HepG2 (cell line): Measurements from ENCODE around the gene CEP83. TPM values are rescaled to one million over a fixed set of nuclear protein-coding genes. Genes with fewer than 3 reads are reported as not detected.

Source experiments
- ATAC-seq: fragments of 200-7000 bp; cut with Tn5 transposase; 3 replicates; pipeline ENCODE4 v1.9.1; 2020; ENCODE audit warnings: mild to moderate bottlenecking, moderate library complexity
- BruUV-seq: library from RNA; stranded (reverse); fragments of 400-500 nt; replicated peaks from 2 replicates; lab custom pipeline; 2021; lab: Mats Ljungman, UMichigan
- CTCF ChIA-PET: fragments of 300-600 bp; formaldehyde crosslinking; extraction: SDS; loops from one replicate; lab custom pipeline; 2021; ENCODE audit warnings: low total read pairs, inconsistent platforms, low intra/inter-chr PET ratio; lab: Yijun Ruan, JAX
- POLR2A ChIA-PET: fragments of 350-600 bp; sonication (Branson Sonifier 250); formaldehyde crosslinking; loops from one replicate; lab custom pipeline; 2020; ENCODE audit warnings: antibody characterized with exemption, inconsistent platforms; lab: Yijun Ruan, JAX
- DNase-seq: peaks from one replicate; pipeline ENCODE4 v3.0.0-alpha.2; 2015; ENCODE audit warnings: low spot score
- FAIRE-seq: peaks from 3 replicates; lab custom pipeline; 2011; peaks lifted over from hg19 to GRCh38; lab: Jason Lieb, UNC
- H2AFZ ChIP-seq: one replicate; pipeline ENCODE4 v1.6.1; 2011; ENCODE audit warnings: low read length, inconsistent platforms
- H3K27ac ChIP-seq: fragments of 300-600 bp; 3 replicates; pipeline ENCODE4 v1.8.0; 2011; ENCODE audit warnings: mixed run types, mild to moderate bottlenecking, mixed read lengths, low read length, inconsistent platforms; ENCODE audit not compliant: insufficient read depth; ENCODE audit errors: extremely low read length
- H3K27me3 ChIP-seq, 2 experiments: fragments of 200-600 bp in 1 of 2; 2 replicates in 1 of 2; 3 replicates in 1 of 2; pipeline versions ENCODE4 v1.6.0 to v1.8.0; 2011; ENCODE audit warnings: low read length in 2 of 2, mild to moderate bottlenecking in 2 of 2, moderate library complexity in 2 of 2, inconsistent platforms in 1 of 2; ENCODE audit not compliant: insufficient read depth in 2 of 2, control insufficient read depth in 1 of 2
- H3K36me3 ChIP-seq, 2 experiments: fragments of 200-600 bp in 1 of 2; replicated peaks in 1 of 2; 2 replicates in 1 of 2; 3 replicates in 1 of 2; pipeline versions ENCODE4 v1.5.1 to v1.8.0; 2011; ENCODE audit warnings: low read length in 2 of 2, inconsistent platforms in 1 of 2; ENCODE audit not compliant: insufficient read depth in 2 of 2, control insufficient read depth in 1 of 2
- H3K4me1 ChIP-seq: 2 replicates; pipeline ENCODE4 v1.5.1; 2012; ENCODE audit warnings: low read length, inconsistent platforms; ENCODE audit not compliant: insufficient read depth
- H3K4me2 ChIP-seq: 2 replicates; pipeline ENCODE4 v1.6.0; 2011; ENCODE audit warnings: low read depth, low read length, inconsistent platforms
- H3K4me3 ChIP-seq, 3 experiments: fragments of 200-600 bp in 1 of 3; sonication (generic), shearing (Covaris generic) in 1 of 3; replicated peaks in 1 of 3; 2 replicates each; pipeline ENCODE4 v1.5.1; 2011 to 2016; ENCODE audit warnings: low read length in 3 of 3, inconsistent platforms in 2 of 3, low read depth in 2 of 3, mild to moderate bottlenecking in 2 of 3, control low read depth in 1 of 3, mixed read lengths in 1 of 3; ENCODE audit not compliant: insufficient read depth in 1 of 3
- H3K79me2 ChIP-seq: one replicate; pipeline ENCODE4 v1.6.1; 2011; ENCODE audit warnings: low read length, inconsistent platforms; ENCODE audit not compliant: insufficient read depth
- H3K9ac ChIP-seq: 2 replicates; pipeline ENCODE4 v1.6.0; 2011; ENCODE audit warnings: mild to moderate bottlenecking, low read depth, low read length, inconsistent platforms; ENCODE audit not compliant: insufficient read depth
- H3K9me3 ChIP-seq: 2 replicates; pipeline ENCODE4 v1.5.1; 2012; ENCODE audit warnings: mild to moderate bottlenecking, low read length
- H4K20me1 ChIP-seq: 2 replicates; pipeline ENCODE4 v1.6.0; 2011; ENCODE audit warnings: inconsistent platforms, mild to moderate bottlenecking, low read length, moderate library complexity; ENCODE audit not compliant: insufficient read depth
- ESRRA ChIP-seq: sonication (generic); formaldehyde crosslinking; IDR thresholded peaks from 2 replicates; pipeline ENCODE4 v1.5.1; 2020; ENCODE audit warnings: mild to moderate bottlenecking, low read depth, missing genetic modification reagents
- NAIF1 ChIP-seq: sonication (generic); formaldehyde crosslinking; IDR thresholded peaks from 2 replicates; pipeline ENCODE4 v1.5.0; 2020; ENCODE audit warnings: mild to moderate bottlenecking, missing genetic modification reagents, borderline replicate concordance
- NR2C2 ChIP-seq: sonication (generic); formaldehyde crosslinking; IDR thresholded peaks from 2 replicates; pipeline ENCODE4 v1.4.0; 2020; ENCODE audit warnings: missing genetic modification reagents, mild to moderate bottlenecking, moderate library complexity, borderline replicate concordance
- POGZ ChIP-seq: sonication (generic); formaldehyde crosslinking; IDR thresholded peaks from 2 replicates; pipeline ENCODE4 v1.4.0; 2020; ENCODE audit warnings: mild to moderate bottlenecking, missing genetic modification reagents
- SCMH1 ChIP-seq: sonication (generic); formaldehyde crosslinking; IDR thresholded peaks from 2 replicates; pipeline ENCODE4 v1.9.0; 2021; ENCODE audit warnings: missing genetic modification reagents, mild to moderate bottlenecking, borderline replicate concordance
- ZBTB3 ChIP-seq: sonication (generic); formaldehyde crosslinking; IDR thresholded peaks from 2 replicates; pipeline ENCODE4 v1.4.0; 2020; ENCODE audit warnings: low read depth, mild to moderate bottlenecking, moderate library complexity, missing genetic modification reagents, borderline replicate concordance
- ZBTB8A ChIP-seq: sonication (generic); formaldehyde crosslinking; IDR thresholded peaks from 2 replicates; pipeline ENCODE4 v1.4.0; 2020; ENCODE audit warnings: mild to moderate bottlenecking, low read depth, missing genetic modification reagents, borderline replicate concordance
- ZNF572 ChIP-seq: sonication (generic); formaldehyde crosslinking; IDR thresholded peaks from 2 replicates; pipeline ENCODE4 v1.5.1; 2020; ENCODE audit warnings: mild to moderate bottlenecking, missing genetic modification reagents
- ZSCAN29 ChIP-seq: sonication (generic); formaldehyde crosslinking; conservative IDR thresholded peaks from 2 replicates; pipeline ENCODE4 v1.4.0; 2020; ENCODE audit warnings: mild to moderate bottlenecking, missing genetic modification reagents
- WGBS: methylation state at CpG from one replicate; pipeline ENCODE4 v1.1.6; 2017; ENCODE audit warnings: low lambda C conversion rate; 5-methylcytosine and 5-hydroxymethylcytosine counted together
- in situ Hi-C: cut with HindIII; loops from 2 replicates; pipeline ENCODE4 v1.10.0; 2017; ENCODE audit warnings: low pct_unique_long_range_greater_than_20kb; ENCODE audit not compliant: extremely low pct_ligation_motif_present
- intact Hi-C: fragments of 100-400 bp; cut with micrococcal nuclease; formaldehyde crosslinking; loops from one replicate; pipeline ENCODE4 v1.10.0; 2022; ENCODE audit not compliant: unreplicated experiment
- polyA plus RNA-seq, 8 experiments: library from polyadenylated mRNA; depleted of rRNA in 3 of 8; stranded (reverse) in 7 of 8; unstranded in 1 of 8; fragments of >200 nt; fragmentation: Illumina TruSeq in 4 of 8; extraction: Trizol in 4 of 8; gene quantifications; 2 replicates each; pipeline versions ENCODE4 v1.2.1 to v1.2.3, GENCODE V29; 2011 to 2016; ENCODE audit warnings: low read depth in 4 of 8, missing spikeins in 1 of 8, mixed read lengths in 1 of 8; ENCODE audit not compliant: insufficient read depth in 1 of 8
- total RNA-seq, 5 experiments: library from RNA; depleted of rRNA; stranded (reverse); fragments of >200 nt; fragmentation: Illumina TruSeq; extraction: Trizol; gene quantifications; 2 replicates each; pipeline ENCODE4 v1.2.3, GENCODE V29; 2016; ENCODE audit warnings: low read depth in 1 of 5
- TF ChIP-seq, protein P1 (sequence below): sonication (generic); formaldehyde crosslinking; IDR thresholded peaks from 2 replicates; pipeline ENCODE4 v1.4.0; 2020; ENCODE audit warnings: mild to moderate bottlenecking, missing genetic modification reagents
- TF ChIP-seq, protein P2 (sequence below): sonication (generic); formaldehyde crosslinking; IDR thresholded peaks from 2 replicates; pipeline ENCODE4 v1.4.0; 2020; ENCODE audit warnings: mild to moderate bottlenecking, missing genetic modification reagents, borderline replicate concordance
- TF ChIP-seq, protein P3 (sequence below): IDR thresholded peaks from 2 replicates; pipeline ENCODE4 v1.6.1; 2012; ENCODE audit warnings: low read depth, low read length, improper control_type of control experiment
- TF ChIP-seq, protein P4 (sequence below), 2 experiments: sonication (generic) in 1 of 2; formaldehyde crosslinking in 1 of 2; IDR thresholded peaks; 2 replicates each; pipeline versions ENCODE4 v1.4.0 to v1.6.1; 2018 to 2020; ENCODE audit warnings: missing genetic modification reagents in 2 of 2, borderline replicate concordance in 1 of 2, low read depth in 1 of 2, mild to moderate bottlenecking in 1 of 2, missing biosample characterization in 1 of 2

Gene CEP83
- total and polyA plus RNA-seq, 2 of the 13 experiments (the other 11 are each of a cell fraction or from before 2014, with no cell fraction given): 6.2 to 19.2 TPM

DNA sequence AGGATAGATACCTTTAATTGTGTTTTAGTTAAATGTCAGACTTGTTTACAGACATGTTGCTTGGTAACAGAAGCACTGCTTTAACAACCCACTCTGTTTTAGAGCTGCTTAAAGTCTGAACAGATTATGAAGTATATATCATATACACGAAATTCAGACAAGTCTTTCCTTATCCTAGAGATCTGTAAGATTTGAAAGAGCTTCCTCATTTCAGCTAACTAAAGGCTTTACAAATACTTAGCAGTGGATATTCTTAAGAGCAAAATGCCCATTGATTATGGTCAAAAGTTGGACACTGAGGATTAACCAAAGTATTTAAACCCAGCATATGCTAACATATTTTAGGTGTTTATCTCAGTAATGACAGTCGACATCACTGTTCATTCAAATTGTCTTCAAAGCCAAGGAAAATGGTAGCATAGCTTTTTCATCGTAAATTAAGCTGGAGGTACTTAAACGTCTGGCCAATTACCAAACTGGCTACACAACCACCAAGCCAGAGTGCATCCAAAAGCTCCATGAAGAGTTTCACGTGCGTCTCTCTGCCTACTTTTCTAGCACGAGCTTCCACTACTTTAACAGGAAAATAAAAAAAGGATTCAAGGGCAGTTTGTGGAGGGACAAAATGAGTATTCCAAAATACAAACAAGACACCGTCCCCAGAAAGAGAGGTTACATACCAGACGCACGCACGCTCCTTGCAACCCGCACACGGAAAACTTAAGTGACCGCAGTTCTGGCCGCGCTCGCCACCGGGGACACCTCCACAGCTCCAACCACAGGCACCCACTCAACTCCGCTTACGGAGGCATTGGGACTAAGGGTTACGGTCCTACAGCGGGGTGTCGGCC, 565 bp downstream of the CEP83 start:
- Histone ChIP-seq H3K36me3 (no peaks in the 10 kb centered on the region), H3K9me3 (no peaks in the 10 kb centered on the region), H3K4me1 (peaks cover 29% of the 10 kb centered on the region), H2AFZ (peak overlapping the region; percentile 78), H3K27me3 (no peaks in the 10 kb centered on the region; a peak in 1 of 5 replicates), H3K9ac (peak overlapping the region; percentile 84), H3K79me2 (peaks cover 16% of the 10 kb centered on the region), H3K4me3 (peak overlapping the region; percentile 78 to 95 (median 82)), H3K27ac (peak overlapping the region; percentile 76), H4K20me1 (no peaks in the 10 kb centered on the region), H3K4me2 (peak overlapping the region; percentile 91)
- 2% methylated on average over 16 of the region's 23 CpGs for WGBS
- ChIA-PET CTCF (no interaction called here), POLR2A (interaction anchor here (0.8 to 1.3 kb wide), 2 partner anchors 24 to 310 kb away, joined by 3 to 5 read pairs; no protein-coding TSS in a partner anchor)
- DNase-seq: peak; percentile 17
- intact Hi-C loops: no loop called here
- no peak for FAIRE-seq
- ATAC-seq: peak; percentile 80
- BruUV-seq: TSS peak; percentile 85
- in situ Hi-C loops: no loop called here
- TF ChIP-seq ZNF572 (CRISPR knock-in tag) (0 out of 2 replicates have a peak, but pooled peaks have one; percentile 23), NAIF1 (CRISPR knock-in tag) (no peak), ZBTB8A (CRISPR knock-in tag) (0 out of 2 replicates have a peak, but pooled peaks have one; percentile 70), ZSCAN29 (CRISPR knock-in tag) (peak; percentile 69; the same call in 1 of the 2 replicates), ESRRA (CRISPR knock-in tag) (0 out of 2 replicates have a peak, but pooled peaks have one; percentile 31), POGZ (no peak), NR2C2 (CRISPR knock-in tag) (peak; percentile 46), SCMH1 (CRISPR knock-in tag) (no peak), ZBTB3 (CRISPR knock-in tag) (0 out of 2 replicates have a peak, but pooled peaks have one; percentile 60)
- TF ChIP-seq, protein P1, sequence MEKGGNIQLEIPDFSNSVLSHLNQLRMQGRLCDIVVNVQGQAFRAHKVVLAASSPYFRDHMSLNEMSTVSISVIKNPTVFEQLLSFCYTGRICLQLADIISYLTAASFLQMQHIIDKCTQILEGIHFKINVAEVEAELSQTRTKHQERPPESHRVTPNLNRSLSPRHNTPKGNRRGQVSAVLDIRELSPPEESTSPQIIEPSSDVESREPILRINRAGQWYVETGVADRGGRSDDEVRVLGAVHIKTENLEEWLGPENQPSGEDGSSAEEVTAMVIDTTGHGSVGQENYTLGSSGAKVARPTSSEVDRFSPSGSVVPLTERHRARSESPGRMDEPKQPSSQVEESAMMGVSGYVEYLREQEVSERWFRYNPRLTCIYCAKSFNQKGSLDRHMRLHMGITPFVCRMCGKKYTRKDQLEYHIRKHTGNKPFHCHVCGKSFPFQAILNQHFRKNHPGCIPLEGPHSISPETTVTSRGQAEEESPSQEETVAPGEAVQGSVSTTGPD (CRISPR knock-in tag): no peak
- TF ChIP-seq, protein P2, sequence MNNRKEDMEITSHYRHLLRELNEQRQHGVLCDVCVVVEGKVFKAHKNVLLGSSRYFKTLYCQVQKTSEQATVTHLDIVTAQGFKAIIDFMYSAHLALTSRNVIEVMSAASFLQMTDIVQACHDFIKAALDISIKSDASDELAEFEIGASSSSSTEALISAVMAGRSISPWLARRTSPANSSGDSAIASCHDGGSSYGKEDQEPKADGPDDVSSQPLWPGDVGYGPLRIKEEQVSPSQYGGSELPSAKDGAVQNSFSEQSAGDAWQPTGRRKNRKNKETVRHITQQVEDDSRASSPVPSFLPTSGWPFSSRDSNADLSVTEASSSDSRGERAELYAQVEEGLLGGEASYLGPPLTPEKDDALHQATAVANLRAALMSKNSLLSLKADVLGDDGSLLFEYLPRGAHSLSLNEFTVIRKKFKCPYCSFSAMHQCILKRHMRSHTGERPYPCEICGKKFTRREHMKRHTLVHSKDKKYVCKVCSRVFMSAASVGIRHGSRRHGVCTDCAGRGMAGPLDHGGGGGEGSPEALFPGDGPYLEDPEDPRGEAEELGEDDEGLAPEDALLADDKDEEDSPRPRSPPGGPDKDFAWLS (CRISPR knock-in tag): 0 out of 2 replicates have a peak, but pooled peaks have one; percentile 48
- TF ChIP-seq, protein P3, sequence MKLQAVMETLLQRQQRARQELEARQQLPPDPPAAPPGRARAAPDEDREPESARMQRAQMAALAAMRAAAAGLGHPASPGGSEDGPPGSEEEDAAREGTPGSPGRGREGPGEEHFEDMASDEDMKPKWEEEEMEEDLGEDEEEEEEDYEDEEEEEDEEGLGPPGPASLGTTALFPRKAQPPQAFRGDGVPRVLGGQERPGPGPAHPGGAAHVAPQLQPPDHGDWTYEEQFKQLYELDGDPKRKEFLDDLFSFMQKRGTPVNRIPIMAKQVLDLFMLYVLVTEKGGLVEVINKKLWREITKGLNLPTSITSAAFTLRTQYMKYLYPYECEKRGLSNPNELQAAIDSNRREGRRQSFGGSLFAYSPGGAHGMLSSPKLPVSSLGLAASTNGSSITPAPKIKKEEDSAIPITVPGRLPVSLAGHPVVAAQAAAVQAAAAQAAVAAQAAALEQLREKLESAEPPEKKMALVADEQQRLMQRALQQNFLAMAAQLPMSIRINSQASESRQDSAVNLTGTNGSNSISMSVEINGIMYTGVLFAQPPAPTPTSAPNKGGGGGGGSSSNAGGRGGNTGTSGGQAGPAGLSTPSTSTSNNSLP: no peak
- TF ChIP-seq, protein P4, sequence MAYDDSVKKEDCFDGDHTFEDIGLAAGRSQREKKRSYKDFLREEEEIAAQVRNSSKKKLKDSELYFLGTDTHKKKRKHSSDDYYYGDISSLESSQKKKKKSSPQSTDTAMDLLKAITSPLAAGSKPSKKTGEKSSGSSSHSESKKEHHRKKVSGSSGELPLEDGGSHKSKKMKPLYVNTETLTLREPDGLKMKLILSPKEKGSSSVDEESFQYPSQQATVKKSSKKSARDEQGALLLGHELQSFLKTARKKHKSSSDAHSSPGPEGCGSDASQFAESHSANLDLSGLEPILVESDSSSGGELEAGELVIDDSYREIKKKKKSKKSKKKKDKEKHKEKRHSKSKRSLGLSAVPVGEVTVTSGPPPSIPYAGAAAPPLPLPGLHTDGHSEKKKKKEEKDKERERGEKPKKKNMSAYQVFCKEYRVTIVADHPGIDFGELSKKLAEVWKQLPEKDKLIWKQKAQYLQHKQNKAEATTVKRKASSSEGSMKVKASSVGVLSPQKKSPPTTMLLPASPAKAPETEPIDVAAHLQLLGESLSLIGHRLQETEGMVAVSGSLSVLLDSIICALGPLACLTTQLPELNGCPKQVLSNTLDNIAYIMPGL (CRISPR knock-in tag; IDR thresholded peaks at IDR 0.05; ENCODE audit: borderline replicate concordance in 1 of 2, low read depth in 1 of 2): 0 out of 4 replicates have a peak, but pooled peaks of 1 of the 2 experiments have one; percentile 90
